HG02610 (cell line): Measurements from ENCODE around the gene SYNJ2.

Source experiments
- ATAC-seq: cut with Tn5 transposase; IDR thresholded peaks from one replicate; pipeline ENCODE4 v1.9.1; 2021; ENCODE audit warnings: mild to moderate bottlenecking, moderate library complexity; ENCODE audit not compliant: unreplicated experiment

Gene SYNJ2

GRCh38 chr6:158024566-158025297 is 43.1 kb downstream of the SYNJ2 start:
- no peak for ATAC-seq

GRCh38 chr6:158026054-158026900 is 44.6 kb downstream of the SYNJ2 start:
- ATAC-seq = peak; percentile 74

DNA sequence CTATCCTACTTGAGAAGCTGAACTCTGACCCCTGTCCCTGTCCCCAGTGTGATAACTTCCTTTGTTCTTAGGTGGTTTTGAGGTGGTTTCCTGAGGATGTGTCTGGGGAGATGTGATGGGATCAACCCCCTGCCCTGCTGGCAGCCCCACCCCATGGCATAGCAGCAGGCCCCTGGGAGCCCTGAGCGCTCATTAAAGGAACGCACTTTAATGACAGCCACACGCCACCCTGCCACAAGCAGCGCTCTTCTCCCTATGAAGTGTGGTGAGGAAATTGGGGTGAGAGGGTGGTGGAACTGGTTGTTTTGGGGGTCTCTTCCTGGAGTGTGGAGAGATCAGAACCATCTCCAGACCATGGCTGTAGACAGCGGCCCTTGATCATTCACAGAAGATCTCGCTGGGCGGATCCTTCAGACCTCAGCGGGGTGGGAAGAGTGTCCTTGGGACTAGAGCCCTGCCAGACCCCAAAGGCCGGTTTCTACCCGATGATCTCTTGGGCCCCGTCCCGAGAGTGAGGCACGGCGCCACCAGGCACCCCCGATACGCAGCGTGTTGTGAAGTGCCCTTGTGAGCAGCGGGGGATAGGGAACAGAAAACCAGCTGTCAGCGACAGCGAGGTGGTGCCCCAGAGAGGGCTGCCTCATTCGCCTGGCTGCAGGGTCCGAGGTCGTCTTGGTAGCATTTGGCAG is 45.4 kb downstream of the SYNJ2 start:
- ATAC-seq = peak; percentile 20

GRCh38 chr6:158027590-158028285 is 46.1 kb downstream of the SYNJ2 start:
- no peak for ATAC-seq

- no peak for ATAC-seq
Observed at GRCh38 chr6:158028421-158028820, 46.8 kb downstream of the SYNJ2 start.

DNA sequence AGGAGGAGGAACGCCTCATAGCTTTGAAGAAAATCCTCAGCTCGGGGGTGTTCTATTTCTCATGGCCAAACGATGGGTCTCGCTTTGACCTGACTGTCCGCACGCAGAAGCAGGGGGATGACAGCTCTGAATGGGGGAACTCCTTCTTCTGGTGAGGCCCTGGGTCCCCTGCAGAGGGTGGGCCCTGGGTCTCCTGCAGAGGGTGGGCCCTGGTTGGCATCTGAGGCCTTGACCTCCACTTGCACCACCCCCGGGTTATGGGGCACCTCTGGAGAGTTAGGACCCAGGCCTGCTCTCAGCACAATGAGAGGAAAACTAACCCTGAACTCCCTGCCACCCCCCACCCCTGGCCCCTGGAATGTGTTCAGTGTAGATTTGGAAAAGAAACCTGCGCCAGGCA is 47.2 kb downstream of the SYNJ2 start:
- ATAC-seq = no peak

- ATAC-seq = no peak
Observed at GRCh38 chr6:158029668-158030230, 48.1 kb downstream of the SYNJ2 start.

- ATAC-seq = no peak
Observed at GRCh38 chr6:158030380-158031300, 49.0 kb downstream of the SYNJ2 start.

DNA sequence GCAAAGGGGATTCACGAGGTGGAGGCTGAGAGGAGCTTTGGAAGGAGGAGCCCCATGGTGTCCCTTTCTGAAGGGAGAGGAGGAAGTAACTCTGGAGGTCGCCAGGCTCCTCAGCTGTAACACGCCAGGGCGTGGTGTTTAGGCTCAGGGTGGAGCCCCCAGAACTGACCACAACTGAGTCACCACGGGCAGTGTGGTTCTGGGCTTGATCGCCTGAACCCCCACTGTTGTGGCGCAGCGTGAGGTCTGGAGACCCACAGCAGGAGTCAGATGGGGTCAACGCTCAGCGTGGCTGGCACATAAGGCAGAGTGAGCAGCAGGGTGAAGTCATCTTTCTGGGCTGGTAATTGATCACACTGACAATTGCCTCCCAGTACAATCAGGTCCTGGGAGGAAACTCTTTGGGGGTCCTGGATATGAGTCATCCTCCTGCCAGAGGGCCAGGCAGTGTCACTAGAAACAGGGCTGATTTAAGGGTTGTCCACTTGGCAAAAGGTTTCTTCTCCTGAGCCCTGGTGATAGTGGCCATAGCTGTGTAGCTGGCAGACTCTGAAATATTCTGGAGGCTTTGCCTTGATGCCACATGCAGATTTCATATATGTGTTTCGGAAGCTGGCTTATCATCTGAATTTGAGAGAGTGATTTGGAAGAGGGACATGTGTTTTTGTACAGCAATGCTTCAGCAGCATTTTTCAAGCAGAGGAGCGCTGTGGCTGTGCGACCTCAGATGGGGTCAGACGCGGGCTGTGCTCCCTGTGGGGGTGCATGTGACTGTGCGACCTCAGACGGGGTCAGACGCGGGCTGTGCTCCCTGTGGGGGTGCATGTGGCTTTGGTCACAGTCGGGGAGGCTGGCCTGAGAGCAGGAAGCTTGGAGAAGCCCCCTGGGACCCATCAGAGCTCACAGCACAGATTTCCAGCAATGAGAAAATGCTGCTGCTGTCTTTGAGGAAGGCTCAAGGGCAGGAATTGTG is 50.0 kb downstream of the SYNJ2 start:
- ATAC-seq = peak; percentile 46

DNA sequence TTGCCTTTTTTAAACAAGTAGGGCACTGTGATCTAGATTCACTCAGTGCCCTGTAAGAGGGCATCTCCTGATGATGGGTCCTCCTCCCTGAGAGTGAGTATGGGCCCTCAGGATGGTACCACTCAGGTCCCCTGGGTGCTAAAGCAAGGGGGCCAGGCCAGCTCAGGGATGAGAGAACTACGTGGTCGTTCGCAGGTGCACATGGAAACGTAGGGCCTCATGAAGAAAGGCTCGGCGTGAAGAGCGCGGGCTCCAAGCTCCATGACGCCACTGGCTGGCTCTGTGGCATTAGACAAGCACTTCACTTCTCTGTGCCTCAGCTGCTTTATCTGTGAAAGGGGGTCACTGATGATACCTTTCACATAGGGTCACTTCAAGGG is 50.7 kb downstream of the SYNJ2 start:
- no peak for ATAC-seq

DNA sequence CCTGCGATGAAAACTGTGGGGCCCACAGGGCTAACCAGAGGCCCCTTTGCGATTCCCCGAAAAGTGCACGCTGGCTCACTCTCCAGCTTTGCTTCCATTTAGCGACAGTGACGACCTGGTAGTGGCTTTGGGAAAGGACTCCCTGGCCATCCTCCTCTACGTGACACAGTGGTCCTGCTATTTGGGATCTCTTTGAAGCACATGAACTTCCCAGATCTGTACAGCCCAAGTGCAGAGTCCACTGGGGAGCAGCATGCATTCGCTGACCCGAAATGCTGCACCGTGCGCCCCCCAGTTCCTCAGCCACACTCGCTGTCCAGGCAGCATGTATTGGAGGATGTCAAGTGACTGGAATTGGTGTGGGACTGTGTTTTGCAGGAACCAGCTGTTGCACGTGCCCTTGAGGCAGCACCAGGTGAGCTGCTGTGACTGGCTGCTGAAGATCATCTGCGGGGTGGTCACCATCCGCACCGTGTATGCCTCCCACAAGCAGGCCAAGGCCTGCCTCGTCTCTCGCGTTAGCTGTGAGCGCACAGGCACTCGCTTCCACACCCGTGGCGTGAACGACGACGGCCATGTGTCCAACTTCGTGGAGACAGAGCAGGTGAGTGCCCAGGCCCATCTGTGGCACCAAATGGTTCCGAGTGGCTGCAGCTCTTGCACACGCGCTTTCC is 51.6 kb downstream of the SYNJ2 start:
- ATAC-seq = no peak

- ATAC-seq = no peak
Observed at GRCh38 chr6:158033751-158034702, 52.4 kb downstream of the SYNJ2 start.

DNA sequence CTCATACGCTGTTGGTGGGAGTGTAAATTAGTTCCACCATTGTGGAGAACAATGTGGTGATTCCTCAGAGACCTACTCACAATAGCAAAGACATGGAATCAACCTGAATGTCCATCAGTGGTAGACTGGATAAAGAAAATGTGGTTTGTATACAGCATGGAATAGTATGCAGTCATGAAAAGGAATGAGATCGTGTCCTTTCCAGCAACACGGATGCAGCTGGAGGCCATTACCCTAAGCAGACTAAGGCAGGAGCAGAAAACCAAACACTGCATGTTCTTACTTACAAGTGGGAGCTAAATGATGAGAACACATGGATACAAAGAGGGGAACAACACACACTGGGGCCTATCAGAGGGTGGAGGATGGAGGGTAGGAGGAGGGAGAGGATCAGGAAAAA is 54.6 kb downstream of the SYNJ2 start:
- no peak for ATAC-seq

DNA sequence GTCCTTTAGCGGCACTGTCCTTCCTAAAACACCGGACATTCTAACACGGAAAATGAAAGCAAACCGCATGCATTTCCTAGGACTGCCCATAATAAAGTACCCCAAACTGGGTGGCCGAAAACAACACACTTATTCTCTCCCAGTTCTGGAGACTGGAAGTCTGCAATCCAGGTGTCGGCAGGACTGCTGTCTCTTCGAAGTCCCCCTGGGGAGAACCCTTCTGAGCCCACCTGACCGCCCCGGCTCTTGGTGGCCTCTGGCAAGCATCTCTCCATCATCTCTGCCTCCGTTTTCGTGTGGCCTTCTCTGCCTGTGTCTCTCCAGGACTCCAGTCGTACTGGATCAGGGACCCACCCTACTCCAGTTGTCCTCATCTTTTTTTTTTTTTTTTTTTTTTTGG is 55.4 kb downstream of the SYNJ2 start:
- no peak for ATAC-seq

DNA sequence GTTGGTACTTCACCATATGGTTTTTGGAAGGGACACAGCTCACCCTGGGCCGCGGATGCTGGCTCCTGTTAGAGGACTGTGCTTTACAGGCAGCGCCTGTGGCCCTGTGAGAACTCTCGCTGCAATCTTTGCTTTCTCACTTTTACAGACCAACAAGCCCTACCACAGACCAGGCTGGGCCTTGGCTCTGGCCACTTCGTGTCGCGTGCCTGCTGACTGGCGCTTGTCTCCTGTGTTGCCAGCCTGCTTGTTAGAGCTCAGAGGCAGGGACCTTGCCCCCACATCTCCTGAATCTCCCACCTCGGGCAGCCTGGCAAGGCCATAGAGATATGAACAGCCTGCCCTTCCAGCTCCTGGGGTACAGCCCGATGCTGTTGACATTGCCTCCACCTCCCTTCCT is 56.1 kb downstream of the SYNJ2 start:
- no peak for ATAC-seq

DNA sequence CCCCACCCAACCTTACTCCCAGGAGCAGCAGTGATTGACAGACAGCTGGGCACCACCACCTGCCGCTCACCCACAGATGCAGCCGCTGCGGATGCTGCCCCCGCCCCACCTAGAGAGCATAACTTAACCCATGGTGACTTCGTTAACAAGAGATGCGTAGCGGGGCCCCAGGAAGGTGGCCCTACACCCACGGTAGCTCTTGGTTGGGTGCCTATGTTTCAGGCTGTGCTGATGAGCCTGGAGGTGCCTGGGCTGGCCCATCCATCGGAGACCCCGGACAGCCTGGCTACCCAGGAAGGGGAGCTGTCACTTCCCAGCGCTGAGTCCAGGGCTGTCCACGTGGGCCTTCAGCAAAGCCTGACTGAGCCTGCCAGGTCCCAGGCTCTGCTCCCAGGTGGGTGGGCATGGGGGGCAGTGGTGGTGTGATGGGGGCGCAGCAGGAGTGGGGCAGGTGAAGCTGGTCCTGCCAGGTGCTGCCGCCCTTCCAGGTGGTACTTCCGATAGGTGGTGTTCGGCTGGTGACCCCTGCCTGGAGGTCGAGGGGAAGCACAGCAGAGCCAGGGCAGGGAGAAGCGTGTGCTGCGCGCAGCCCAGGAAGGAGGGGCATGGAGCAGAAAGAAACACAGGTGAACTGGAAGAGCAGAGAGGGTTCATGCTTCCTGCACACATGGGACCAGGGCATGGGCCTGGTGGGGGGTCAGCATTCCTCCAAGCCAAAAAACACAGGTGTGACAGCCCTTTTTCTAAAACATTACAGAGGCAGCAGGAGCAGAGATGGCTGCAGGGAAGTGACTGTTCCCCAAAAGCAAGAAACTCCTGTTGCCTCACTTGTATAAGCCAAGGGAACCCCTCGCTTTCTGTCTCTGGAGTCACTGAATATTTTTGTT is 56.9 kb downstream of the SYNJ2 start:
- ATAC-seq = no peak
